H1 (cell line): ENCODE measurements around the gene PPFIA4. TPM values are rescaled to one million over a fixed set of nuclear protein-coding genes. Genes with fewer than 3 reads are reported as not detected.

Source experiments
- CTCF ChIA-PET: fragments of 300-600 bp; sonication (Branson Sonifier 250); formaldehyde crosslinking; loops from one replicate; lab custom pipeline; 2021; ENCODE audit not compliant: partially characterized antibody; lab: Charles Lee
- POLR2A ChIA-PET: fragments of 300-600 bp; sonication (Branson Sonifier 250); formaldehyde crosslinking; loops from one replicate; lab custom pipeline; 2021; ENCODE audit warnings: inconsistent platforms; ENCODE audit not compliant: partially characterized antibody; lab: Charles Lee
- DNase-seq, 2 experiments: peaks; one replicate each; pipeline versions ENCODE4 v3.0.0 to v3.0.0-alpha.2; 2010 to 2022; ENCODE audit warnings: low spot score in 2 of 2, low read depth in 1 of 2, mixed read lengths in 1 of 2
- FAIRE-seq: peaks from 2 replicates; lab custom pipeline; 2011; peaks lifted over from hg19 to GRCh38; lab: Jason Lieb, UNC
- H2AFZ ChIP-seq: 2 replicates; pipeline ENCODE4 v1.8.1; 2012; ENCODE audit warnings: low read length, inconsistent platforms
- H2AK5ac ChIP-seq: 2 replicates; pipeline ENCODE4 v1.6.1; 2013; ENCODE audit warnings: low read depth, low read length
- H2BK120ac ChIP-seq: replicated peaks from 2 replicates; pipeline ENCODE3; 2013; ENCODE audit warnings: low read depth, low read length, inconsistent platforms
- H2BK12ac ChIP-seq: 2 replicates; pipeline ENCODE4 v1.6.1; 2013; ENCODE audit warnings: low read depth, low read length
- H2BK15ac ChIP-seq: 2 replicates; pipeline ENCODE4 v1.6.1; 2013; ENCODE audit warnings: low read length
- H2BK20ac ChIP-seq: 2 replicates; pipeline ENCODE4 v1.6.1; 2013; ENCODE audit warnings: low read length
- H2BK5ac ChIP-seq: 2 replicates; pipeline ENCODE4 v1.6.1; 2013; ENCODE audit warnings: low read depth, low read length
- H3K14ac ChIP-seq: 2 replicates; pipeline ENCODE4 v1.6.1; 2013; ENCODE audit warnings: inconsistent platforms; ENCODE audit not compliant: insufficient read length
- H3K18ac ChIP-seq: 2 replicates; pipeline ENCODE4 v1.6.1; 2013; ENCODE audit warnings: low read length; ENCODE audit errors: extremely low read depth
- H3K23ac ChIP-seq: 2 replicates; pipeline ENCODE4 v1.6.1; 2013; ENCODE audit warnings: inconsistent platforms; ENCODE audit not compliant: insufficient read length
- H3K23me2 ChIP-seq: 2 replicates; pipeline ENCODE4 v1.6.1; 2013; ENCODE audit warnings: low read depth, low read length
- H3K27ac ChIP-seq: 2 replicates; pipeline ENCODE4 v1.6.1; 2011; ENCODE audit warnings: low read depth, low read length, inconsistent platforms
- H3K27me3 ChIP-seq, 4 experiments: replicated peaks in 1 of 4; 1 replicate in 1 of 4; 2 replicates in 3 of 4; pipeline versions ENCODE4 v1.6.1 to v1.8.1; 2011 to 2013; ENCODE audit warnings: low read length in 3 of 4, mild to moderate bottlenecking in 3 of 4, inconsistent platforms in 2 of 4, mixed read lengths in 2 of 4, moderate library complexity in 1 of 4; ENCODE audit not compliant: control insufficient read depth in 3 of 4, insufficient read depth in 3 of 4; ENCODE audit errors: extremely low read depth in 1 of 4
- H3K36me3 ChIP-seq, 4 experiments: 2 replicates each; pipeline versions ENCODE4 v1.6.1 to v1.8.1; 2011 to 2013; ENCODE audit warnings: mild to moderate bottlenecking in 4 of 4, low read length in 3 of 4, moderate library complexity in 2 of 4, control low read depth in 1 of 4, inconsistent platforms in 1 of 4; ENCODE audit not compliant: insufficient read depth in 4 of 4, control insufficient read depth in 2 of 4
- H3K4ac ChIP-seq: replicated peaks from 2 replicates; pipeline ENCODE3; 2013; ENCODE audit warnings: low read length, low read depth, mixed read lengths, inconsistent platforms; ENCODE audit not compliant: insufficient read length
- H3K4me1 ChIP-seq, 4 experiments: replicated peaks in 1 of 4; 1 replicate in 1 of 4; 2 replicates in 3 of 4; pipeline versions ENCODE4 v1.6.1 to v1.8.1; 2011 to 2013; ENCODE audit warnings: low read length in 3 of 4, inconsistent platforms in 2 of 4, mixed read lengths in 1 of 4; ENCODE audit not compliant: insufficient read depth in 4 of 4, control insufficient read depth in 3 of 4
- H3K4me2 ChIP-seq, 2 experiments: 2 replicates each; pipeline versions ENCODE4 v1.6.1 to v1.8.1; 2011 to 2013; ENCODE audit warnings: low read depth in 2 of 2, low read length in 2 of 2, control low read depth in 1 of 2, inconsistent platforms in 1 of 2, mild to moderate bottlenecking in 1 of 2; ENCODE audit not compliant: insufficient read depth in 1 of 2
- H3K4me3 ChIP-seq, 4 experiments: fragments of 200-600, 300-600 bp in 1 of 4; sonication (generic), shearing (Covaris generic), sonication (Bioruptor Twin) in 1 of 4; 2 replicates each; pipeline versions ENCODE4 v1.5.1 to v1.8.1; 2011 to 2016; ENCODE audit warnings: low read length in 4 of 4, low read depth in 3 of 4, control low read depth in 2 of 4, inconsistent platforms in 2 of 4, mild to moderate bottlenecking in 2 of 4, mixed read lengths in 1 of 4, moderate library complexity in 1 of 4; ENCODE audit not compliant: insufficient read depth in 2 of 4; ENCODE audit errors: extremely low read depth in 1 of 4
- H3K56ac ChIP-seq: replicated peaks from 2 replicates; pipeline ENCODE3; 2013; ENCODE audit warnings: low read depth, mild to moderate bottlenecking, mixed read lengths, low read length, inconsistent platforms; ENCODE audit not compliant: insufficient read length
- H3K79me1 ChIP-seq: 2 replicates; pipeline ENCODE4 v1.6.1; 2013; ENCODE audit warnings: low read depth, low read length, control low read depth
- H3K79me2 ChIP-seq, 2 experiments: 2 replicates each; pipeline versions ENCODE4 v1.6.1 to v1.8.1; 2012 to 2013; ENCODE audit warnings: low read length in 2 of 2, mild to moderate bottlenecking in 2 of 2, inconsistent platforms in 1 of 2; ENCODE audit not compliant: insufficient read depth in 2 of 2, control insufficient read depth in 1 of 2
- H3K9ac ChIP-seq, 4 experiments: replicated peaks in 1 of 4; 1 replicate in 1 of 4; 2 replicates in 3 of 4; pipeline versions ENCODE4 v1.6.1 to v1.8.1; 2011 to 2013; ENCODE audit warnings: low read depth in 3 of 4, low read length in 3 of 4, control low read depth in 2 of 4, mild to moderate bottlenecking in 2 of 4, moderate library complexity in 2 of 4, inconsistent platforms in 1 of 4; ENCODE audit errors: extremely low read depth in 1 of 4
- H3K9me3 ChIP-seq, 2 experiments: 2 replicates each; pipeline versions ENCODE4 v1.6.1 to v1.8.1; 2012 to 2013; ENCODE audit warnings: mild to moderate bottlenecking in 2 of 2, moderate library complexity in 2 of 2, control low read depth in 1 of 2, inconsistent platforms in 1 of 2, low read depth in 1 of 2, low read length in 1 of 2, mixed read lengths in 1 of 2; ENCODE audit not compliant: insufficient read depth in 2 of 2
- H4K20me1 ChIP-seq, 2 experiments: replicated peaks in 1 of 2; 2 replicates each; pipeline versions ENCODE3 to v1.8.1; 2011 to 2013; ENCODE audit warnings: inconsistent platforms in 2 of 2, low read length in 2 of 2, mild to moderate bottlenecking in 1 of 2; ENCODE audit not compliant: insufficient read depth in 2 of 2, control insufficient read depth in 1 of 2
- H4K5ac ChIP-seq: 2 replicates; pipeline ENCODE4 v1.6.1; 2013; ENCODE audit warnings: low read length, low read depth, mixed read lengths, inconsistent platforms; ENCODE audit not compliant: insufficient read length
- H4K8ac ChIP-seq: 2 replicates; pipeline ENCODE4 v1.8.0; 2013; ENCODE audit warnings: mild to moderate bottlenecking, moderate library complexity, low read length, inconsistent platforms; ENCODE audit not compliant: insufficient read depth; ENCODE audit errors: extremely low read depth
- H4K91ac ChIP-seq: replicated peaks from 2 replicates; pipeline ENCODE3; 2013; ENCODE audit warnings: low read length, mixed read lengths, inconsistent platforms; ENCODE audit not compliant: insufficient read length
- ASH2L ChIP-seq: fragments of 200-600, 300-600 bp; sonication (generic); IDR thresholded peaks from one replicate; pipeline ENCODE4 v1.7.1; 2017; ENCODE audit warnings: low read length
- CREB1 ChIP-seq: IDR thresholded peaks from 2 replicates; pipeline ENCODE4 v1.6.1; 2012; ENCODE audit warnings: inconsistent platforms
- HDAC6 ChIP-seq: IDR thresholded peaks from one replicate; pipeline ENCODE4 v1.7.1; 2012; ENCODE audit warnings: low read depth, mild to moderate bottlenecking, inconsistent platforms, low read length, moderate library complexity
- POLR2AphosphoS5 ChIP-seq: IDR thresholded peaks from 2 replicates; pipeline ENCODE4 v1.6.1; 2011; ENCODE audit warnings: low read depth, low read length
- SIRT6 ChIP-seq: IDR thresholded peaks from one replicate; pipeline ENCODE4 v1.7.1; 2012; ENCODE audit warnings: low read length, inconsistent platforms
- SP4 ChIP-seq: IDR thresholded peaks from 2 replicates; pipeline ENCODE4 v1.6.1; 2012; ENCODE audit warnings: low read length, inconsistent platforms
- TEAD4 ChIP-seq: IDR thresholded peaks from 2 replicates; pipeline ENCODE4 v1.6.1; 2012; ENCODE audit warnings: low read depth, low read length, inconsistent platforms, mixed read lengths
- WGBS, 2 experiments: shearing (Covaris generic) in 1 of 2; methylation state at CpG; one replicate each; pipeline versions ENCODE4 v1.1.6 to v1.1.7; 2013 to 2015; ENCODE audit warnings: low lambda C conversion rate in 2 of 2, mixed read lengths in 2 of 2, inconsistent platforms in 1 of 2, low coverage in 1 of 2, missing lambda C conversion rate in 1 of 2; ENCODE audit not compliant: insufficient replicate concordance in 2 of 2, insufficient coverage in 1 of 2, insufficient read length in 1 of 2; ENCODE audit errors: extremely low coverage in 1 of 2, missing lambda C conversion rate in 1 of 2; 5-methylcytosine and 5-hydroxymethylcytosine counted together
- polyA plus RNA-seq, 7 experiments: library from polyadenylated mRNA; depleted of rRNA in 3 of 7; stranded (reverse) in 5 of 7; unstranded in 2 of 7; fragments of >200 nt in 5 of 7; fragments of 200-250 nt in 2 of 7; gene quantifications; 1 replicate in 5 of 7; 2 replicates in 1 of 7; 4 replicates in 1 of 7; pipeline versions ENCODE4 v1.2.1 to v1.2.3, GENCODE V29; 2011 to 2013; ENCODE audit warnings: missing spikeins in 2 of 7, mixed read lengths in 2 of 7
- total RNA-seq: library from RNA; stranded (reverse); fragmentation: NEBNext Ultra II Directional; extraction: Animal tissue kit (Norgen Biotek cat#: 25700); gene quantifications from 2 replicates; pipeline ENCODE4 v1.2.1, GENCODE V29; 2021

PPFIA4 gene
- total and polyA plus RNA-seq, 2 of the 8 experiments (the other 6 are each of a cell fraction or from before 2014, with no cell fraction given) = 9.0 to 9.9 TPM

DNA sequence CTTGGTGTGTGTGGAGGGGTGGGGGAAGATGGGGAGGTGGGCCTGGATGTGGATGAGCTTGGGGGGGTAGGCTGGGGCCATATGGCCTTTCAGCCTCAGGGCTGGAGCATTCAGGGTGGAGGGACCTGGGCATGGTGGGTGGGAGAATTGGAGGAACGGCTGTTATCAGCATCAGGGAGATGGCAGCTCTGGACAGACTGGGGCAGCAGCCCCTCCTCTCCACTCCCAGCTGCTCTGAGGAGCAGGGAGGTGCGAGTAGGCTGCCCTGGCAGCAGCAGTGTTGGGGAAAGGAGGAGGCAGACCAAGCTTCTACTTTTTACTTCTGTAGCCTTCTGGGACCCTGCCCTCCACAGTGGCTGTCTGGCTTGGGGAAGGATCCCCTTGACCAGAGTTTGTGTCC is 10.2 kb downstream of the PPFIA4 start:
- Histone ChIP-seq H2BK5ac (no peak overlapping the region), H4K5ac (no peak overlapping the region), H2BK12ac (no peak overlapping the region), H3K4me1 (peaks cover 2 to 15% (median 5%) of the 10 kb centered on the region in 4 experiments), H2AK5ac (no peak overlapping the region; the same call in 1 of the 2 replicates), H3K4ac (no peak overlapping the region), H3K14ac (no peak overlapping the region), H2AFZ (no peak overlapping the region), H2BK20ac (no peak overlapping the region), H3K23ac (no peak overlapping the region), H3K4me2 (no peak overlapping the region), H3K18ac (no peak overlapping the region), H4K8ac (no peak overlapping the region), H3K9me3 (no peaks in the 10 kb centered on the region), H3K56ac (no peak overlapping the region), H3K36me3 (no peaks in the 10 kb centered on the region), H2BK15ac (no peak overlapping the region), H3K4me3 (no peak overlapping the region), H3K27ac (no peak overlapping the region), H3K27me3 (no peaks in the 10 kb centered on the region), H4K91ac (peak overlapping the region; percentile 7), H3K79me1 (peaks cover 2% of the 10 kb centered on the region; the same call in 1 of the 2 replicates), H3K9ac (no peak overlapping the region), H4K20me1 (no peaks in the 10 kb centered on the region), H3K23me2 (no peaks in the 10 kb centered on the region), H3K79me2 (no peaks in the 10 kb centered on the region), H2BK120ac (no peak overlapping the region)
- TF ChIP-seq CREB1 = no peak
- no peak for TF ChIP-seq TEAD4
- no peak for TF ChIP-seq HDAC6
- TF ChIP-seq ASH2L = no peak
- no peak for TF ChIP-seq SP4
- TF ChIP-seq POLR2AphosphoS5 = no peak
- TF ChIP-seq SIRT6 = no peak
- DNase-seq = no peak
- WGBS, 2 experiments = 38% methylated on average over 1 of the region's 2 CpGs; no CpG with 5 or more reads in 1 of the 2 experiments
- ChIA-PET POLR2A (interaction anchor here (1.4 to 2.1 kb wide), 3 partner anchors 9 to 29 kb away, joined by 6 to 8 read pairs (median 7); partner anchors contain the start of genes PPFIA4 and TMEM183A), CTCF (interaction anchor here (0.6 to 49.7 kb wide), 15 partner anchors 10 to 310 kb away, joined by 3 to 1089 read pairs (median 4); partner anchors contain the start of genes ADORA1 and PPFIA4)
- FAIRE-seq = no peak
